Ectodermal cell (in vitro differentiated cells): Measurements from ENCODE around the gene ABHD12B.
"Not testable (repeated sequence)": the region's sequence is repeated elsewhere in the genome, so short reads cannot be mapped to it uniquely, and the experiment has no call there.

ENCODE experiments used
- H3K27ac ChIP-seq: 2 replicates; pipeline ENCODE4 v1.7.0; 2013; ENCODE audit warnings: mild to moderate bottlenecking, low read depth, low read length; ENCODE audit not compliant: insufficient read depth, poor library complexity, severe bottlenecking
- H3K27me3 ChIP-seq: 2 replicates; pipeline ENCODE4 v1.7.0; 2013; ENCODE audit warnings: mild to moderate bottlenecking, low read length; ENCODE audit not compliant: insufficient read depth, control insufficient read depth, poor library complexity, severe bottlenecking
- H3K36me3 ChIP-seq: one replicate; pipeline ENCODE4 v1.7.0; 2013; ENCODE audit warnings: low read length; ENCODE audit not compliant: control insufficient read depth, insufficient read depth
- H3K4me1 ChIP-seq: one replicate; pipeline ENCODE4 v1.7.0; 2013; ENCODE audit warnings: low read length; ENCODE audit not compliant: control insufficient read depth, insufficient read depth
- H3K4me3 ChIP-seq: 2 replicates; pipeline ENCODE4 v1.7.0; 2013; ENCODE audit warnings: low read depth, low read length, control low read depth; ENCODE audit not compliant: insufficient read depth
- H3K9me3 ChIP-seq: 2 replicates; pipeline ENCODE4 v1.7.0; 2013; ENCODE audit warnings: mild to moderate bottlenecking, low read length, moderate library complexity; ENCODE audit not compliant: control insufficient read depth
- WGBS, 2 experiments: methylation state at CpG; one replicate each; pipeline ENCODE4 v1.1.7; 2013; ENCODE audit warnings: missing lambda C conversion rate in 2 of 2; 5-methylcytosine and 5-hydroxymethylcytosine counted together

ABHD12B gene

GRCh38 chr14:50917449-50917848, 45.6 kb downstream of the ABHD12B start:
- Histone ChIP-seq H3K9me3 (no peaks in the 10 kb centered on the region), H3K4me1 (peaks cover 11% of the 10 kb centered on the region), H3K27ac (no peak overlapping the region), H3K27me3 (no peaks in the 10 kb centered on the region), H3K4me3 (no peak overlapping the region), H3K36me3 (peaks cover 4% of the 10 kb centered on the region)
- WGBS, 2 experiments, result 91 to 94% methylated on average over 6 of the region's 6 CpGs

- 88 to 92% methylated on average over 5 of the region's 5 CpGs for WGBS, 2 experiments
- H3K27ac ChIP-seq, H3K36me3 ChIP-seq, H3K4me3 ChIP-seq, H3K27me3 ChIP-seq, H3K9me3 ChIP-seq: not testable (repeated sequence)
- peaks cover 11% of the 10 kb centered on the region for H3K4me1 ChIP-seq
Observed at GRCh38 chr14:50919524-50919923, 47.7 kb downstream of the ABHD12B start.

GRCh38 chr14:50920482-50921230, 48.8 kb downstream of the ABHD12B start:
- no peaks in the 10 kb centered on the region for H3K27me3 ChIP-seq
- no peaks in the 10 kb centered on the region for H3K9me3 ChIP-seq
- H3K27ac ChIP-seq, result peak overlapping the region; percentile 30
- no peaks in the 10 kb centered on the region for H3K36me3 ChIP-seq
- no peak overlapping the region for H3K4me3 ChIP-seq
- whole genome bisulfite sequencing, 2 experiments, result 83 to 85% methylated on average over 9 of the region's 9 CpGs
- H3K4me1 ChIP-seq, result peaks cover 11% of the 10 kb centered on the region

GRCh38 chr14:50922803-50923202, 51.0 kb downstream of the ABHD12B start:
- no peak overlapping the region for H3K27ac ChIP-seq
- no peaks in the 10 kb centered on the region for H3K36me3 ChIP-seq
- 95 to 98% methylated on average over 2 of the region's 2 CpGs for WGBS, 2 experiments
- no peaks in the 10 kb centered on the region for H3K9me3 ChIP-seq
- no peaks in the 10 kb centered on the region for H3K27me3 ChIP-seq
- H3K4me1 ChIP-seq, result peaks cover 11% of the 10 kb centered on the region
- H3K4me3 ChIP-seq, result no peak overlapping the region

GRCh38 chr14:50924236-50924635, 52.4 kb downstream of the ABHD12B start:
- H3K4me3 ChIP-seq, result no peak overlapping the region
- H3K4me1 ChIP-seq, result peaks cover 11% of the 10 kb centered on the region
- H3K27ac ChIP-seq, result no peak overlapping the region
- no peaks in the 10 kb centered on the region for H3K36me3 ChIP-seq
- H3K27me3 ChIP-seq, result no peaks in the 10 kb centered on the region
- no peaks in the 10 kb centered on the region for H3K9me3 ChIP-seq
- 96% methylated on average over 5 of the region's 6 CpGs for WGBS, 2 experiments

DNA sequence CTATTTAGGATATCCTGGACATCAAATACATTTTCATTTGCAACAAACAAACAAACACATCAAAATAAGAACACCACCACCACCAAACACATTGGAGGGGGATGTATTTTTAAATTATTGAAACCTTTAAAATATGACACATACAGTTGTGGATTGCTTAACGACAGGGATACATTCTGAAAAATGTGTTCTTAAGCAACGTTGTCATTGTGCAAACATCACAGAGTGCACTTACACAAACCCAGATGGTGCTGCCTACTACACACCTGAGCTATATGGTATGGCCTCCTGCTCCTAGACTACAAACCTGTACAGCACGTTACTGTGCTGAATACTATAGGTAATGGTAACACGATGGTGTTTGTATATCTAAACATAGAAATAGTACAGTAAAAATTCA, 53.0 kb downstream of the ABHD12B start:
- no peaks in the 10 kb centered on the region for H3K27me3 ChIP-seq
- H3K36me3 ChIP-seq, result no peaks in the 10 kb centered on the region
- H3K27ac ChIP-seq, result no peak overlapping the region
- H3K4me3 ChIP-seq, result no peak overlapping the region
- H3K9me3 ChIP-seq, result no peaks in the 10 kb centered on the region
- WGBS, 2 experiments, result 91 to 98% methylated on average over 3 to 4 of the region's 4 CpGs
- H3K4me1 ChIP-seq, result peaks cover 11% of the 10 kb centered on the region

DNA sequence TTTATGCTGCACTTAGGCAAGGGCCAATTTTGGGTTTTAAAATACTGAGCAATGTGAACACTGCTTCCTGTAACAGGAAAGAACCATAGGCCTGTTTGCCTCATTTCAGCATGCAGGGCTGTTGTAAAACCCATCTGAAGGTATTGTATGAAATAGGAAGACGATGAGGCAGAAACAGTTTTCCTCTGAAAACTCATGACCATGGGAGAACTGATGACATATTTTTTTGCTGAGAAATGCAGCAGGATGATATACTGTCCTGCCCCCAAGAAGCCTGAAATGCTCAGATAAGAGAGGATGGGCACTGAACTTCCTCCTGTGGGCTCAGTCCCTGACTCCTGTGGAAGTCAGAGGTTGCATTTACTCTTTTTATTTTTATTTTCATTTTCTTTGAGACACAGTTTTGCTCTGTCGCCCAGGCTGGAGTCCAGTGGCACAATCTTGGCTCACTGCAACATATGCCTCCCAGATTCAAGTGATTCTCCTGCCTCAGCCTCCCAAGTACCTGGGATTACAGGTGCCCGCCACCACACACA, 55.1 kb downstream of the ABHD12B start:
- Histone ChIP-seq H3K4me1 (no peaks in the 10 kb centered on the region), H3K36me3 (peaks cover 4% of the 10 kb centered on the region), H3K27me3 (no peaks in the 10 kb centered on the region), H3K4me3 (no peak overlapping the region), H3K9me3 (no peaks in the 10 kb centered on the region), H3K27ac (no peak overlapping the region)
- 93 to 94% methylated on average over 3 of the region's 3 CpGs for WGBS, 2 experiments

GRCh38 chr14:50928002-50928635, 56.3 kb downstream of the ABHD12B start:
- 94 to 95% methylated on average over 6 of the region's 6 CpGs for WGBS, 2 experiments
- Histone ChIP-seq H3K27ac (no peak overlapping the region), H3K9me3 (no peaks in the 10 kb centered on the region), H3K27me3 (no peaks in the 10 kb centered on the region), H3K4me3 (no peak overlapping the region), H3K36me3 (peaks cover 4% of the 10 kb centered on the region), H3K4me1 (no peaks in the 10 kb centered on the region)

- H3K36me3 ChIP-seq, result peaks cover 4% of the 10 kb centered on the region
- 98 to 100% methylated on average over 2 of the region's 2 CpGs for WGBS, 2 experiments
Observed at GRCh38 chr14:50929506-50929905, 57.7 kb downstream of the ABHD12B start.

DNA sequence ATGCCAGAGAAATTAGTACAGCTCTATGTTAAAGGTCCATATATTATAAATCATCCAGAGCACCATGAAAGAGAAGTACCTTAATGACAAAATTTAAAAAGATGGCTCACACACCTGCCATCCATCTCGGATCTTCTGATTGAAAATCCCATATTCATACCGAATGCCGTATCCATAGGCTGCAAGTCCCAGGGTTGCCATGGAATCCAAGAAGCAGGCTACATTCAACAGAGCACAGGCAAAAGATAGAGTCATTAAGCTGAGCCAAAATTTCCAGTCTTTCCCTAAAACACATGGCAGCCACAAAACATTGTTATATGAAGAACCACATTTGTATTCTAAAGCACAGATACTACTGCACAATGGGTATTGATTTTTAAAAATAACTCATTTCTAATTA, 59.7 kb downstream of the ABHD12B start:
- Histone ChIP-seq H3K27me3 (no peaks in the 10 kb centered on the region), H3K9me3 (no peaks in the 10 kb centered on the region), H3K27ac (no peak overlapping the region), H3K4me3 (no peak overlapping the region), H3K36me3 (peaks cover 4% of the 10 kb centered on the region), H3K4me1 (no peaks in the 10 kb centered on the region)
- WGBS, 2 experiments, result 92% methylated on average over 3 of the region's 3 CpGs

More at GRCh38 chr14:50929506-50929905, 57.7 kb downstream of the ABHD12B start:
- Histone ChIP-seq H3K27ac (no peak overlapping the region), H3K27me3 (no peaks in the 10 kb centered on the region), H3K4me3 (no peak overlapping the region), H3K4me1 (no peaks in the 10 kb centered on the region), H3K9me3 (no peaks in the 10 kb centered on the region)
